ENCODE measurements around the gene S100A2. TPM values are rescaled to one million over a fixed set of nuclear protein-coding genes. Genes with fewer than 3 reads are reported as not detected.

The S100A2 gene
- total RNA-seq, 1 donor from 2014 or later = 3.8 TPM

- Histone ChIP-seq H2AFZ (ENCODE audit: low read depth, low read length) (no peak overlapping the region), H3K79me2 (ENCODE audit: insufficient read depth, low read length) (peaks cover 36% of the 10 kb centered on the region), H3K9me3 (ENCODE audit: insufficient read depth, low read depth, low read length) (no peaks in the 10 kb centered on the region), H3K4me3 (ENCODE audit: insufficient read depth, low read depth, low read length) (no peak overlapping the region), H3K9ac (ENCODE audit: low read length) (no peak overlapping the region), H3K4me2 (ENCODE audit: low read length) (no peak overlapping the region), H3K4me1 (ENCODE audit: insufficient read depth, low read length) (peaks cover 23% of the 10 kb centered on the region), H3K27me3 (ENCODE audit: insufficient read depth, low read length) (no peaks in the 10 kb centered on the region), H3K27ac (ENCODE audit: low read depth, low read length) (no peak overlapping the region), H4K20me1 (ENCODE audit: insufficient read depth, low read length) (peaks cover 7% of the 10 kb centered on the region), H3K36me3 (ENCODE audit: insufficient read depth, low read length) (peaks cover 6% of the 10 kb centered on the region)
- peaks cover 8% of the 10 kb centered on the region for H3K4me1 Mint-ChIP-seq (ENCODE audit: low read depth, unreplicated experiment)
- no peak for DNase-seq (ENCODE audit: low read depth)
- peaks cover 2% of the 10 kb centered on the region for H3K9me3 Mint-ChIP-seq (ENCODE audit: unreplicated experiment)
- H3K4me3 Mint-ChIP-seq (ENCODE audit: unreplicated experiment) = no peak overlapping the region
- TF ChIP-seq EZH2 (IDR thresholded peaks at IDR 0.05; ENCODE audit: insufficient read depth, low read length) = no peak
- TF ChIP-seq CTCF (IDR thresholded peaks at IDR 0.05; ENCODE audit: insufficient read depth, low read depth, low read length) = no peak
- peaks cover 12% of the 10 kb centered on the region for H3K36me3 Mint-ChIP-seq (ENCODE audit: low read depth, unreplicated experiment)
- no peak overlapping the region for H3K27ac Mint-ChIP-seq (ENCODE audit: unreplicated experiment)
- FAIRE-seq = no peak
- H3K27me3 Mint-ChIP-seq (ENCODE audit: low read depth, unreplicated experiment) = no peaks in the 10 kb centered on the region
Measured at GRCh38 chr1:153614906-153615305, 49.3 kb upstream of the S100A2 start.

GRCh38 chr1:153614189-153614900 lies 48.7 kb upstream of the S100A2 start:
- H3K36me3 ChIP-seq (ENCODE audit: insufficient read depth, low read length) = peaks cover under 1% of the 10 kb centered on the region
- FAIRE-seq (no peak), DNase-seq (ENCODE audit: low read depth) (no peak)
- H3K36me3 Mint-ChIP-seq (ENCODE audit: low read depth, unreplicated experiment) = peaks cover 9% of the 10 kb centered on the region
- H3K4me1 Mint-ChIP-seq (ENCODE audit: low read depth, unreplicated experiment) = peaks cover 12% of the 10 kb centered on the region
- H3K9me3 Mint-ChIP-seq (ENCODE audit: unreplicated experiment) = no peaks in the 10 kb centered on the region
- peaks cover 29% of the 10 kb centered on the region for H3K4me1 ChIP-seq (ENCODE audit: insufficient read depth, low read length)
- TF ChIP-seq EZH2 (IDR thresholded peaks at IDR 0.05; ENCODE audit: insufficient read depth, low read length) (no peak), CTCF (IDR thresholded peaks at IDR 0.05; ENCODE audit: insufficient read depth, low read depth, low read length) (no peak)
- H3K27me3 ChIP-seq (ENCODE audit: insufficient read depth, low read length) = no peaks in the 10 kb centered on the region
- H3K4me3 ChIP-seq (ENCODE audit: insufficient read depth, low read depth, low read length) = no peak overlapping the region
- H3K27me3 Mint-ChIP-seq (ENCODE audit: low read depth, unreplicated experiment) = no peaks in the 10 kb centered on the region
- H3K9ac ChIP-seq (ENCODE audit: low read length) = no peak overlapping the region
- peak overlapping the region; percentile 6 for H3K4me3 Mint-ChIP-seq (ENCODE audit: unreplicated experiment)
- no peak overlapping the region for H3K27ac Mint-ChIP-seq (ENCODE audit: unreplicated experiment)
- H2AFZ ChIP-seq (ENCODE audit: low read depth, low read length) = no peak overlapping the region
- H3K4me2 ChIP-seq (ENCODE audit: low read length) = no peak overlapping the region
- no peaks in the 10 kb centered on the region for H3K9me3 ChIP-seq (ENCODE audit: insufficient read depth, low read depth, low read length)
- H3K27ac ChIP-seq (ENCODE audit: low read depth, low read length) = no peak overlapping the region
- peaks cover 41% of the 10 kb centered on the region for H3K79me2 ChIP-seq (ENCODE audit: insufficient read depth, low read length)
- H4K20me1 ChIP-seq (ENCODE audit: insufficient read depth, low read length) = peaks cover 7% of the 10 kb centered on the region

GRCh38 chr1:153613406-153613805 lies 47.8 kb upstream of the S100A2 start:
- H3K36me3 Mint-ChIP-seq (ENCODE audit: low read depth, unreplicated experiment) = peaks cover 4% of the 10 kb centered on the region
- Histone ChIP-seq H3K36me3 (ENCODE audit: insufficient read depth, low read length) (no peaks in the 10 kb centered on the region), H3K4me3 (ENCODE audit: insufficient read depth, low read depth, low read length) (no peak overlapping the region), H3K4me1 (ENCODE audit: insufficient read depth, low read length) (peaks cover 38% of the 10 kb centered on the region), H3K27ac (ENCODE audit: low read depth, low read length) (peak overlapping the region; percentile 89), H2AFZ (ENCODE audit: low read depth, low read length) (no peak overlapping the region), H3K9me3 (ENCODE audit: insufficient read depth, low read depth, low read length) (no peaks in the 10 kb centered on the region), H3K9ac (ENCODE audit: low read length) (peak overlapping the region; percentile 98), H3K27me3 (ENCODE audit: insufficient read depth, low read length) (no peaks in the 10 kb centered on the region), H3K4me2 (ENCODE audit: low read length) (peak overlapping the region; percentile 87), H3K79me2 (ENCODE audit: insufficient read depth, low read length) (peaks cover 51% of the 10 kb centered on the region), H4K20me1 (ENCODE audit: insufficient read depth, low read length) (peaks cover 7% of the 10 kb centered on the region)
- H3K27ac Mint-ChIP-seq (ENCODE audit: unreplicated experiment) = no peak overlapping the region
- no peak for DNase-seq (ENCODE audit: low read depth)
- no peaks in the 10 kb centered on the region for H3K27me3 Mint-ChIP-seq (ENCODE audit: low read depth, unreplicated experiment)
- no peaks in the 10 kb centered on the region for H3K9me3 Mint-ChIP-seq (ENCODE audit: unreplicated experiment)
- no peak overlapping the region for H3K4me3 Mint-ChIP-seq (ENCODE audit: unreplicated experiment)
- peaks cover 20% of the 10 kb centered on the region for H3K4me1 Mint-ChIP-seq (ENCODE audit: low read depth, unreplicated experiment)
- no peak for FAIRE-seq
- TF ChIP-seq CTCF (IDR thresholded peaks at IDR 0.05; ENCODE audit: insufficient read depth, low read depth, low read length) = no peak
- no peak for TF ChIP-seq EZH2 (IDR thresholded peaks at IDR 0.05; ENCODE audit: insufficient read depth, low read length)

Data from astrocyte (in vitro differentiated cells and primary cell).